HG02763 (cell line): ENCODE data around the gene TOR1B.

Source experiments
- ATAC-seq: cut with Tn5 transposase; IDR thresholded peaks from one replicate; pipeline ENCODE4 v1.9.1; 2021; ENCODE audit warnings: mild to moderate bottlenecking, moderate library complexity; ENCODE audit not compliant: unreplicated experiment

The TOR1B gene

DNA sequence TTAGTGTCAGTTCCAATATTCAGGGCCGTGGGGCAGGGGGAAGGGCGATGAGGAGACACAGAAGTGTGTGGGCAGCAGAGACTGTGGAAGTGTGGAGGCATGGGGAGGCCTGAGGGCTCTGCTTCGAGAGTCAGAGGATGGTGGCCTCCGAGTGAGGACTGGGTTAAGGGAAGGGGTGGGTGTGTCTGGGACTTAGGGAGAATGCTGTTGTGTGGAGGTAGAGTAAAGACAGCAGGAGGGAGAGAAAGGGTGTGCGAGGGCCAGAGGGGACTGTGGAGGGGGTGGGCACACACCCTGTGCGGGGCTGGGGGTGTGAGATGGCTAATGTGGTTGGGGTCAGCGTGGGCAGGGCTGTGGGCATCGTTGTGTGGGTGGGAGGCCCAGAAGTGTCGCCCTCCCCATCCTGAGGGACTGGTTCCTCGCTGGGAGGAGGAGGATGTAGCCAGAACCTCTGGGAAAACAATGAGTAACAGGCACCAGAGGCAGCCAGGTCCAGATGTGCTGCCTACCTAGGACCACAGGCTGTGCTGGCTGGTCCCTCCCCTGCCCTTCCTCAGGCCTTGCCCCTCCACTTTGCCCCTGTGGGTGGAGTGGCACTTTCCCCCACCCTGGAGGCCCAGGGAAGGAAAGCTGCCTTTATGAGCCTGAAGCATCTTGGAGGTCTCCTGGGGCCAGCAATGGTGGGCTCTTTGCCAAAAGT is 36.5 kb downstream of the TOR1B start:
- ATAC-seq = no peak

DNA sequence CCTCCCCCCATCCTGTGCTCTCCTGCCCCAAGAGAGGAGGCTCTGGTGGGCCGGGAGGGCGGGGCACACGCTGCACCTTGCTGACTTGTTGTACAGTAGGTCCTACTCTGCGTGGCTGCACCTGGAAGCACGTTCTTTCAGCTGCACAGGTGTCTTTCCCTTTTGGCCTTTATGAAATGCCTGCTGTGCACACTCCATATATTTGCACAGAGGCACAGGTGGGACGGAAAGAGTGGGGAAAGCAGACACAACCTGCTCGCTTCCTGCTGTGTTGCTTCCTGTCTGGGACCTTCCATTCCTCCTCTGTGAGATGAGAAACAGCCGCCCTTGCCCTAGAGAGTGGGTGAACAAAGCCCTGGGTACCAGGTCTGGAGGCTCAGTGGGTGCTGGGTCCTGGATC is 37.0 kb downstream of the TOR1B start:
- ATAC-seq = no peak

DNA sequence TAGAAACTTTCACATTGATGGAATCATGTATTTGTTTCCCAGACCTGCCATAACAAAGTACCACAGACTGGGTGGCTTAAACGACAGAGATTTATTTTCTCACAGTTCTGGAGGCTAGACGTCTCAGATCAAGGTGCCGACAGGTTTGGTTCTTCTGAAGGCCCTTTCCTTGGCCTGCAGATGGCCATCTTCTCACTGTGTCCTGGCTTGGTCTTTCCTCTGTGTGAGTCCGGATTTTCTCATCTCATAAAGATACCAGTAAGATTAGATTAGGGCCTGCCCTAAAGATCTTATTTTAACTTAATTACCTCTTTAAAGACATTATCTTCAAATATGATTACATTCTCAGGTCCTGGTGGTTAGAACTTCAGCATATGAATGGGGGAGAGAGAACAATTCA is 38.1 kb downstream of the TOR1B start:
- no peak for ATAC-seq

DNA sequence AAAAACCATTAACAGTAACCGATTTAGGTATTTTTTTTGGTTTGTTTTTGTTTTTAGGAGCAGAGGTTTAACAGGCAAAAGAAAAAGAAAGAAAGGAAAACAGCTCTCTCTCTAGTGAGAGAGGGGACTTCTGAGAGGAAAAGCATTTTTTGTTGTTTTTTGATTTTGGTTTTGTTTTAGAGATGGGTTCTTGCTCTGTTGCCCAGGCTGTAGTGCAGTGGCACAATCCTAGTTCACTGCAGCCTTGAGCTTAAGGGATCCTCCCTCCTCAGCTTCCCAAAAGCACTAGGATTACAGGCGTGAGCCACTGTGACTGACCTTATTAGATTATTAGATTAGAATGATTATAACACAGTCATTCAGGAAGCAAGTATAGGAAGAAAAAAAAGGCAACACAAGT is 42.4 kb downstream of the TOR1B start:
- no peak for ATAC-seq

DNA sequence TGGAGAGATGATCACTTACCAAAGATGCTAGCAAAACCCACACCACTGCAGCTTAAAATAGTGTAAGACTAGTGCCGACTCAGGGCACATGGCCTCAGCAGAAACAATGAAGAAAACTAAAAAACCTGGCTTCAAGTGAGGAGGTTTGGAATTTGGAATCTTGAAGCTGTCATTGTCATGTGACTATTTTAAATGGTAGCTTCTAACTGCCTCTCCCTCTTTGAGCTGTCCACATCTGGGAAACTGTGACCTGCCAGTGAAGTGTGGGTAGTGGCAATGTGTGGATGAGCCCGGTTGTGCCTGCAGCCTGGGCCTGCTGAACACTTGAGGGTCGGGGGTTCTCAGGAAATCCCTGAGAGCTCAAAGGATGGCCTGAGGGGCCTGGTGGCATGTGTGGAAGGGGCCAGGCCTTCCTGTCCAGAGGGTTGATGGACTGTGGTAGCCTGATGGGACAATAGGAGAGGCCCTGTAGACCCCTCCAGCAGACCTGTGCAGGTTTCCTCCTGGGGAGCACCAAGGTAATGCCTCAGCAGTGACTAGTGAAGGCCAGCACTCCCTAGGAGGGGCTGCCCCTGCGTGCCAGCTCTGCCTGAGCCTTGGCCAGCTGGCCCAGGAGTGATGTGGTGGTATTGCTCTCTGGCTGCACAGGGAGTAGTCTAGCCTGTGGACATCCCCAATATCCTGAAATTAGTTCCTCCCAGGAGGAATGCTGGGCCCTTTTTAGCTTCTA is 45.9 kb downstream of the TOR1B start:
- ATAC-seq = no peak

- no peak for ATAC-seq
These were observed 46.9 kb downstream of the TOR1B start for GRCh38 chr9:129849901-129850300.

GRCh38 chr9:129850821-129851550 is 48.0 kb downstream of the TOR1B start:
- no peak for ATAC-seq

DNA sequence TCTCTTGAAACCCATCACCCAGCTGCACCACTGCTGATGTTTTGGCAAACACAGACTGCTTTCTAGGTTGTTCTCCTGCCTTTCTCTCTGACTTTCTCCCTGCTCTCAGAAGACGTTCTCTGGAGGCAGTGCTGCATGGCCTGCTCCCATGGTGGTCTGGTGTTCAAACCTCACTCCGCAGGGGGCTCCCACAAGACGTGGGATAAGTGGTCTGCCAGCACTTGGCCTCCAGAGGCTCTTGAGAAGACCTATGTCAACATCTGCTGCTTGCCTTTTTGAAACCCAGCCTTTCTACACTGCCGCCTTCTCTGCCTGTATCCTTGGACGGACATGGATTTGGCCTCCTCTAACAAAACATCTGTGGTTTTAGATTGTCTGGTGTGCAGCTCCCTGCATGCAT is 48.8 kb downstream of the TOR1B start:
- no peak for ATAC-seq

DNA sequence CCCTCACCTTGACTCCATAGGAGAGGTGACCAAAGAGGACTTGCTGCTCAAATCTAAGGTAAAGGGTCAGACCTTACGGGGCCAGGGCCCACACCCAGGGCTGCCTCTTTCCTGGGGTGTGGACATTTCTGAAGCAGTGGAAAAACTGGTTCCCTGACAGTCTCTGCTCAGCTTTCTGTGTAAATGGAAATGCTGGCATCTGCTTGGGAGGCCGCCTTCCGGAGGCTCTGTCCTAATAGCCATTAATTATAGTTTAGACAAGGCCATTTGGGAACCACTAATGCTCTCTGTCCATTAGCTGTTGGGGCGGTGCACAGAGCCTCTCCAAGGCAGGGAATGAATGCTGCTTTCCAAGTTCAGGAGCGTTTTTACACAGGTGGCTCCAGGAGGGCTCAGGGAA is 49.6 kb downstream of the TOR1B start:
- ATAC-seq = no peak

GRCh38 chr9:129853614-129854013 is 50.6 kb downstream of the TOR1B start:
- ATAC-seq = no peak

DNA sequence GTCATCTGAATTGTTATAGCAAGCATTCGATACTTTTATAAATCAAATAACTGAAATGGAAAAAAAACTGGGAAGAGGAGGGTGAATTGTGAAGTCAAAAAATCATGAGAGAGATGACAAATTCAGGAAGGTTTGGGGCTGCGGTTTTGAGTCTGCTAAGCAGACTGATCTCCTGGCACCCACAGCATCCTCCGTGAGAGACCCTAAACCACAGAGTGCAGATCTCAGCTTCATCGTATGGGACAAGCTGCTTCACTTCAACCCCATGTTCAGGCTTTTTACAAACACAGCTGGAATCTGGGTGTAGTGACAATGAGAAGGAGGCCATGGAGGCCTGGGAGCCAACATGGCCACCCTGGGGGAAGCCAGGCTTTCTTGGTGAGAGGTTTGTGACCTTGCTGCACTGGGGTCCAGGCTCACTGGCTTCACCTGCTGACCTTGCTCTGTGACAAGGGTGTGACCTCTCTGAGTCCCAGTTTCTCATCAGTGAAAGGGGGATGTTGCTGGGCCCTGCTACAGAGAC is 51.7 kb downstream of the TOR1B start:
- no peak for ATAC-seq

GRCh38 chr9:129857207-129857606 is 54.2 kb downstream of the TOR1B start:
- ATAC-seq = no peak

GRCh38 chr9:129858167-129858962 is 55.4 kb downstream of the TOR1B start:
- ATAC-seq = no peak
